Motor neuron (in vitro differentiated cells): Measurements from ENCODE around the gene MET. TPM values are rescaled to one million over a fixed set of nuclear protein-coding genes. Genes with fewer than 3 reads are reported as not detected.

ENCODE experiments used
- ATAC-seq, 8 experiments: fragments of 200-7000 bp; cut with Tn5 transposase; replicated peaks in 6 of 8; 2 replicates each; pipeline ENCODE4 v1.8.0; 2021; ENCODE audit warnings: mild to moderate bottlenecking in 8 of 8, moderate library complexity in 8 of 8
- H3K27ac ChIP-seq, 2 donors: fragments of 250-450 bp; sonication (Bioruptor Pico); 2 replicates each; pipeline ENCODE4 v1.9.0; 2021; ENCODE audit warnings: antibody characterized with exemption in 2 of 2, mild to moderate bottlenecking in 2 of 2, moderate library complexity in 1 of 2
- H3K4me1 ChIP-seq, 2 donors: fragments of 250-450 bp; sonication (Bioruptor Pico); replicated peaks in 1 of 2; 2 replicates each; pipeline ENCODE4 v1.6.1; 2021; ENCODE audit warnings: antibody characterized with exemption in 2 of 2, mild to moderate bottlenecking in 2 of 2, moderate library complexity in 1 of 2
- H3K4me3 ChIP-seq, 5 donors: fragments of 250-450 bp; sonication (Bioruptor Pico); 2 replicates each; pipeline ENCODE4 v1.9.0; 2021; ENCODE audit warnings: antibody characterized with exemption in 5 of 5, mild to moderate bottlenecking in 5 of 5, moderate library complexity in 4 of 5
- WGBS, 10 experiments: fragments of 450-650 bp; shearing (Covaris generic); methylation state at CpG; one replicate each; pipeline ENCODE4 v1.0.0; 2022; 5-methylcytosine and 5-hydroxymethylcytosine counted together
- in situ Hi-C, 9 experiments: fragments of 400-800 bp; cut with MboI; loops; one replicate each; pipeline ENCODE4 v1.15.0; 2021; ENCODE audit warnings: low sequenced_read_pairs in 9 of 9, low pct_unique_long_range_greater_than_20kb in 2 of 9; ENCODE audit not compliant: unreplicated experiment in 9 of 9
- total RNA-seq, 8 experiments: library from RNA; unstranded; fragments of 300-600 nt; gene quantifications; 2 replicates each; pipeline versions ENCODE4 v1.2.3 to v1.2.4, GENCODE V29; 2022

Gene MET
- total RNA-seq, 8 experiments from 2014 or later = 1.5 to 52.7 (median 6.9) TPM

DNA sequence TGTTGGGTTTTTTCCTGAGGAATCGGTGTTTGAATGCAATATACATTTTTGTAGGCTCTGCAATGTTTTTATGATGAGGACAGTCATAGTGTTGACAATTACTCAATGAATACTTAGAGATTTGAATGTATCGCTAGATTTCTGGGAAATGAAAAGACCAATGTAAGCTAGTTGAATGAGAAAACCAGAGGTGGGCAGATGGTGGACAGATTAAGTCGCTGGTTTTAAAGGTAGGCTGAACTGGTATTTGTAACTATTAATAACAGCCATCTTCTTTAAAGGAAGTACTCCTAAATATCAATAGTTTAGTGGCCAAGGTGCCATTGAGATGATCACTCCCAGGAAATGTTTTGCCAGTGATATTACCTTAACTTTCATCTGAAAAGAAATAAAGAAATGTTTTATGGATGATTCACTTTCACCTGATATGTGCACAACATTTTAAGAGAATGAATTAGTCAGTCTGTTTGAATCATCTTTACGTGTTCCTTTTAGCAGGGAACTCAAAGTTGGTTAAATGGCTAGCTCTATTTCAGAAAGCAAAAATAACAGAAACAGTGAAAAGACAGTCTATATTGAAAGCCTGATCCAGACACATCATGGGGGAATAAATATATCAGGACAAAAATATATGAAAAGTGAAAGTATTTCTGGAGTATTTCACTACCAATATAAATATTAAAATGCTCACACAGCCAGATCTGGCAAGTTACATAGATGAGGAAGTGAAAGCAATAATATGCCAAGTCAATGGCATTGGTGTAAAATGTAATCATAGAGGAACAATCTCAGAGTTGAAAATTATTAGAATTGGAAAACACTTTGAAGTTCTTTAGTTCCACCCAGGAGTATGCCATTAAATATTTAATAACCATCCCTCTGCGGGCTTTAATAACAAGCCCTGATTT lies 20.7 kb downstream of the MET start:
- no peak overlapping the region for H3K27ac ChIP-seq
- peaks cover 0 to 5% of the 10 kb centered on the region in 2 donors for H3K4me1 ChIP-seq
- in situ Hi-C loops = no loop called here
- 68 to 100% (median 95%) methylated on average over 2 to 5 of the region's 5 CpGs for WGBS, 10 experiments
- H3K4me3 ChIP-seq = no peak overlapping the region
- no peak for ATAC-seq

DNA sequence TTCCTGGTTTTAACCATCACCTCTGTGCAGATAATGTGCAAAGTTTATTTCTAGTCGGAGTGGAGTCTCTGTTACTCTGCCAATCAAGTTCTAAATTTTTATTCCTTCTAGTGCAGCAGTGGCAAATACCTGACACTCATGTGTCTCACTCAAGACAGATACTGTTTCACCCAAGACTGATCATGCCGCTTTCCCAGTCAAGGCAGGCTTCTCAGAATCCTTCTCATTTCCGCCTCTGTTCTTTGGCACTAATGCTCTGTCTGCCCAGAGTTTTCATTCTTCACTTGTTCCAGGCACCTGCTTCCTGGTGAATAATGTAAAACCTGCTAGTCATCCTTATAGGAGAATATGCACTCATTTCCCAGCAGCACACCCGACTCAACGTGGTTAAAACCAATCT lies 24.7 kb downstream of the MET start:
- Histone ChIP-seq H3K27ac (no peak overlapping the region), H3K4me1 (no peaks in the 10 kb centered on the region), H3K4me3 (no peak overlapping the region)
- WGBS, 10 experiments = 39 to 100% (median 85%) methylated on average over 1 to 5 of the region's 5 CpGs
- ATAC-seq = no peak
- in situ Hi-C loops = no loop called here

DNA sequence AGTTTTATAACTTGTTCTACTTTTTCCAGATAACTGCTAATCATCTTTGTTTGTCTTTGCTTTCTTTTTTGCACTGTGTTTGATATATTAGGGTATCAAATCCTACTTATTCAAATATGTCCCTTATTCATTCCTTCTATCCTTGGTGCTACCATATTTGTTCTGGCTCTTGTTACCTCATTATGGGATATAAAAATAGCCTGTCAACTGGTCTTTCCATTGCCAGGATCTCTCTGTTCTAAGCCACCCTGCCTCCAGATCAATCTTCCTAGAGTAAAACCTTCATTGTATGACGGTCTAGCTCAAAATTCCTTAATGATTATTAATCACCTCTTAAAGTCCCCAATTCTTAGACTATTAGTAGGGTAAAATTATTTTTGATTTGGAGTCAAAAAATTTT lies 25.2 kb downstream of the MET start:
- WGBS, 10 experiments = 71 to 100% (median 92%) methylated on average over 1 of the region's 1 CpG; no CpG with 5 or more reads in 3 of the 10 experiments
- Histone ChIP-seq H3K4me1 (no peaks in the 10 kb centered on the region), H3K4me3 (no peak overlapping the region), H3K27ac (no peak overlapping the region)
- ATAC-seq = no peak
- in situ Hi-C loops = no loop called here

DNA sequence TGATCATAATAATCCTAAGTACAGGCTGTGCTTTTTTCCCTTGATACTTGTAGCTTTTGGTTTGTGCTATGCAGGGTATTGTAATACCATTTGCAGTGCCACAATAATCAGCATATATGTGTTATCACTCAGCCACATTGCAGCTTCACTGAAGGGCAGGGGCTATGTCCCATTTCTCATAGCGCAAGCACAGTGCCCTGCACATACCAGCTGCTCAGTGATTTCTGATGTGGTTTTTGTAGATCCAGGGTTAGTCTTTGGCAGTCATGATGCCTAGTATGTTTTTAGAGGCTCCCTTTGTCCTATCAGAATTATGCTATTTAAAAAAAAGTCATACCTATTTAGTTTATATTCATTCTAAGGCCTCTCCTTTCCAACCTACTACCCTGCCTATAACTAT lies 25.8 kb downstream of the MET start:
- Histone ChIP-seq H3K4me3 (no peak overlapping the region), H3K4me1 (no peaks in the 10 kb centered on the region), H3K27ac (no peak overlapping the region)
- no peak for ATAC-seq
- 75 to 100% (median 92%) methylated on average over 1 of the region's 1 CpG; no CpG with 5 or more reads in 6 of the 10 experiments for WGBS, 10 experiments
- in situ Hi-C loops = no loop called here

DNA sequence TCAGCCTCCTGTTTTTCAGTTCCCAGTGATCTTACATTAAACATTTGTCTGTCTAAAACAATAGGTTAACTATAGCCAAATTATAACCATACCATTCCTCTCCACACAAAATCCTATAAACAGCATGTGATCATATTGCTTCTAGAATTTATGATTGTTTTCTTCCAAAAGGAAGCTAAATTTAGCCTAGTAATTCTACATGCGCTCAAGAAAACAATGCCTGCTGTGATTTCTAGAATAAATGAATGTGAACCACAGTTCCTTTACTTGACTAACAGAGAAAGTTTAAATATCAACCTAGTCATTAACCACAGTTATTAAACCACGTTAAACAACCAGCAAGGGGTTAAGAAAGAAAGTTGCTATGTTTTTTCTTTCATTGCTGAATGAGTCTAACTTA lies 26.4 kb downstream of the MET start:
- Histone ChIP-seq H3K4me3 (no peak overlapping the region), H3K27ac (no peak overlapping the region), H3K4me1 (no peaks in the 10 kb centered on the region)
- in situ Hi-C loops = no loop called here
- no peak for ATAC-seq
- WGBS, 10 experiments = 54 to 100% (median 87%) methylated on average over 1 to 2 of the region's 2 CpGs; no CpG with 5 or more reads in 1 of the 10 experiments

DNA sequence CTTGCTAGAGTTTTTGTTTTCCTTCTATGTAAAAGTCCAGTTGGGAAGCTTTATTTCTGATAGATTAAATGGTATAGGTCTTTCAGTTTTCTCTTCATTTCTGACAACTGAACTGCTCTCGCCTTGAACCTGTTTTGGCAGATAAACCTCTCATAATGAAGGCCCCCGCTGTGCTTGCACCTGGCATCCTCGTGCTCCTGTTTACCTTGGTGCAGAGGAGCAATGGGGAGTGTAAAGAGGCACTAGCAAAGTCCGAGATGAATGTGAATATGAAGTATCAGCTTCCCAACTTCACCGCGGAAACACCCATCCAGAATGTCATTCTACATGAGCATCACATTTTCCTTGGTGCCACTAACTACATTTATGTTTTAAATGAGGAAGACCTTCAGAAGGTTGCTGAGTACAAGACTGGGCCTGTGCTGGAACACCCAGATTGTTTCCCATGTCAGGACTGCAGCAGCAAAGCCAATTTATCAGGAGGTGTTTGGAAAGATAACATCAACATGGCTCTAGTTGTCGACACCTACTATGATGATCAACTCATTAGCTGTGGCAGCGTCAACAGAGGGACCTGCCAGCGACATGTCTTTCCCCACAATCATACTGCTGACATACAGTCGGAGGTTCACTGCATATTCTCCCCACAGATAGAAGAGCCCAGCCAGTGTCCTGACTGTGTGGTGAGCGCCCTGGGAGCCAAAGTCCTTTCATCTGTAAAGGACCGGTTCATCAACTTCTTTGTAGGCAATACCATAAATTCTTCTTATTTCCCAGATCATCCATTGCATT lies 27.1 kb downstream of the MET start:
- 76 to 96% (median 90%) methylated on average over 4 to 9 of the region's 12 CpGs; no CpG with 5 or more reads in 1 of the 10 experiments for WGBS, 10 experiments

DNA sequence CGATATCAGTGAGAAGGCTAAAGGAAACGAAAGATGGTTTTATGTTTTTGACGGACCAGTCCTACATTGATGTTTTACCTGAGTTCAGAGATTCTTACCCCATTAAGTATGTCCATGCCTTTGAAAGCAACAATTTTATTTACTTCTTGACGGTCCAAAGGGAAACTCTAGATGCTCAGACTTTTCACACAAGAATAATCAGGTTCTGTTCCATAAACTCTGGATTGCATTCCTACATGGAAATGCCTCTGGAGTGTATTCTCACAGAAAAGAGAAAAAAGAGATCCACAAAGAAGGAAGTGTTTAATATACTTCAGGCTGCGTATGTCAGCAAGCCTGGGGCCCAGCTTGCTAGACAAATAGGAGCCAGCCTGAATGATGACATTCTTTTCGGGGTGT lies 27.7 kb downstream of the MET start:
- no peak for ATAC-seq
- Histone ChIP-seq H3K4me1 (no peaks in the 10 kb centered on the region), H3K4me3 (no peak overlapping the region), H3K27ac (no peak overlapping the region)
- 72 to 100% (median 91%) methylated on average over 1 to 6 of the region's 6 CpGs for WGBS, 10 experiments
- in situ Hi-C loops = no loop called here

More for the DNA sequence above, 27.1 kb downstream of the MET start:
- Histone ChIP-seq H3K27ac (no peak overlapping the region), H3K4me3 (no peak overlapping the region), H3K4me1 (no peaks in the 10 kb centered on the region)
- in situ Hi-C loops = no loop called here
- no peak for ATAC-seq

DNA sequence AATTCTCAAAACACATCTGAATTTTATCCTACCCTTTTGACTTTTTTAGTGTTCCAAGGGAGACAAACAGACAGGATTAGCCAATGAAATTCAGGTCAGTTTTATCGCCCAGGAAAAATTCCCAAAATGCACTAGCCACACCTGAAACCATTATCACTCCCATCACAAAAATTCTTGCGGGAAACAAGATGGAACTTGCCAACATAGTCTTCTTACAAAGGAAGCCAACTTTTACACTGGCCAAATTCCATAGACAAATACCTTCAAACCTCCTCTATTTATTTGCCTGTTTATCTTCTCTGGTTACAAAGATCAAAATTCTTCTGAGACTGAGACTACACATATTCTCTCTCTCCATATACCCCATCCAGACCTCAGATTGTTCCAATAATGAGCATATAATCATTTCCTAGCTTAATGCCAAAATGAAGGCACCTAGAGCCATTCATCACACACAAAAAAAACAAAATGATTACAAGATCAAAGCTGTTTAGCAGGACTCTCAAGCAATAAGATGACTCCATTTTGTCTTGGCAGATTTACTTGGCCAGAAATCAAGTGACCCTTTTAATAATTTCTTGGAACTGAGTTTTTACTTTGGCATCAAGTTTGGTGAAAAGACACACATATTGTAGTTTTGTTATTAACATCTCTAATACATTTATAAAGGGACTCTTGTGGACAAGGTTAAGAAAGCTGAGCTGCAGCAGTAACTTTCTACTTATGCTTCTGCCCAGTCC lies 30.2 kb downstream of the MET start:
- Histone ChIP-seq H3K27ac (no peak overlapping the region), H3K4me1 (peaks cover 0 to 4% of the 10 kb centered on the region in 2 donors), H3K4me3 (no peak overlapping the region)
- WGBS, 10 experiments = 43 to 100% (median 81%) methylated on average over 1 to 2 of the region's 2 CpGs; no CpG with 5 or more reads in 1 of the 10 experiments
- in situ Hi-C loops = no loop called here
- no peak for ATAC-seq

DNA sequence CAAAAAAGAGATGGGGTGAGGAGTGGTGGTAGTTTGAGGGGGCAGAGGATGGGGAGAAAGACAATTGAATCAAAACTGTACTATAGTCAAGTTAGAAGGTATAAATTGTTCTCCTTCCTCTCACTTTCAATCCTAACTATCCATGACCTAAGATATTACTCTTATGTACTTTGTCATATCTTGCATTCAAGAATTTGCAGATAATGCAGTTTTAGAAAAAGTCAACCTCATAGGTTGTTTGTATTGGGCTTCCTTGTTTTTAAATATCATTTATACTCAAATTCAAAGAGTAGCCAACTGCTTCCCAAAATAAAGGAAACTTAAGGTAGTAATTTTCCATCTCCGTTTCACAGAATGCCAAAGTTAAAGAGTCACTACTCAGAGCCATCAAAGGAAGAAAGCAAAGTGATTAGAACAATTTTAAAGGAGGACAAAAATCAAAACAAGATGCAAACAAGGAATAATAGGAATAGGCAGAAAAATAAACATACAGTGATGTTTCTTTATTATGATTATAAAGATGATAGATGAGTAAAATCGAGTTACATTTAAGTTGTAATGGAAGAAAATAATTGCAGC lies 32.7 kb downstream of the MET start:
- Histone ChIP-seq H3K4me3 (no peak overlapping the region), H3K27ac (no peak overlapping the region), H3K4me1 (peaks cover 0 to 4% of the 10 kb centered on the region in 2 donors)
- WGBS, 10 experiments = 83 to 100% (median 88%) methylated on average over 2 of the region's 2 CpGs; no CpG with 5 or more reads in 2 of the 10 experiments
- in situ Hi-C loops = no loop called here
- ATAC-seq = no peak

DNA sequence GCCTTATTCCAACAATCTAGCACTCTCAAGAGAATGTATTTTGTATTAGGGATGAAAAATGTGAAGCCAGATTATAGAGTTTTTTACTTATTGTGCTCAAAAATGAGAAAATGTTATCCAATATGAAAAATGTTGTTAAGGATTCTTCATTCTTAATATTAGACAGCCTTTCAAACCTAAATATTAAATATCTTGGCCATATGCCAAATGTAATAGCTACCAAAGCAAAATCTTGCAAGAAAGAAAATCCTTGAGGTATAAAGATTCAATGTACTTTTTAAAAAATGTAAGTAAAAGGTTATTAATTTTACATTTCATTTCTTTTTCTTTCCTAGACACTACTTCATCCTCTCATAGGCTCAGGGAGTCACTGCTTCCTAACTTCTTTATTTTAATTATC lies 33.4 kb downstream of the MET start:
- ATAC-seq = no peak
- H3K4me3 ChIP-seq = no peak overlapping the region
- no peak overlapping the region for H3K27ac ChIP-seq
- in situ Hi-C loops = no loop called here
- peaks cover 0 to 4% of the 10 kb centered on the region in 2 donors for H3K4me1 ChIP-seq

DNA sequence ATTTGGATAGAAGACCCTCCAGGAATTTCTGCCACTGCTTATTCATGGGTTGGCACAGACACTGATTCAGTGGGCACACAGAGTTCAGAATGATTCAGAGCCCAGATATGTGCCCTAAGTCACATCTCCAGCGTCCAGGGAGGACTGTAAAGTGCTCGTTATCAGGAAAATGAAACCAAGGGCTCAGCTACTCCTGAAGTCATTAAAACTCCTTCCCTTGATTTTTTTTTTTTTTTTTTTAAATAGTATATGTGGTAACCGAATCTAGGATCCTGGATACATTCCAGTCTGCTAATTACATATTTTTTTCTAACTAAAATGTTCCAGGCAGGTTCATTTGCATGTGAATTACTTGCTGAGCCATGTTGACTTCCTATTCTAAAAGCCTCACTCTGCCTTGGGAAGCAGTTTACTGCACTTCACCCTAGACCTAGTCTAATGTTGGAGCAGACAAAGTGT lies 34.7 kb downstream of the MET start:
- in situ Hi-C loops = no loop called here
- Histone ChIP-seq H3K4me3 (no peak overlapping the region), H3K4me1 (peaks cover 0 to 4% of the 10 kb centered on the region in 2 donors), H3K27ac (no peak overlapping the region)
- 0 to 86% (median 26%) methylated on average over 1 to 3 of the region's 3 CpGs; no CpG with 5 or more reads in 2 of the 10 experiments for WGBS, 10 experiments
- peak in 5 of 8 experiments; percentile 25 to 90 (median 85) for ATAC-seq

DNA sequence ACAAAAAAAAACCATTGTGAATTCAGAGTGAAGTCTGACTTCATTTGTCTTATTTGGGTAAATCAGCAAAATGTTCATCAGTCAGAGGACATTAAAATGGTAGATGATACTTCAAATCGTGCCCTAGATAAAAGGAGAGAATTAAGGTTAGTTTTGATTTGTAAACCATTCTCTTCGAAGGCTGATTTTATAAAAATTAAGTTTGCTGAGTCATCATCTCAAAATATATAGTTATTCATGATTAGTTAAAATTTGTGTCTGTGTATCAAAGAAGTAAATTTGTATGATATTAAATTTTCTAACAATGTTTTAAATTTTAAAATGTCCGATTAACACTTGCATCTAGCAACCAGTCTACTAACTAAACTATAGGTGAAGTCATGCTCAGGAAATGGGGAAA lies 35.3 kb downstream of the MET start:
- ATAC-seq = no peak
- Histone ChIP-seq H3K27ac (no peak overlapping the region), H3K4me1 (peaks cover 0 to 4% of the 10 kb centered on the region in 2 donors), H3K4me3 (no peak overlapping the region)
- in situ Hi-C loops = no loop called here
- 61 to 93% (median 79%) methylated on average over 2 to 3 of the region's 3 CpGs; no CpG with 5 or more reads in 1 of the 10 experiments for WGBS, 10 experiments
